NCI-H2227 (cell line): ENCODE data around the gene DEPDC7.

Source experiments
- DNase-seq: peaks from one replicate; lab custom pipeline; 2025; ENCODE audit not compliant: unreplicated experiment; lab: John Stamatoyannopoulos, UW

The DEPDC7 gene

GRCh38 chr11:33059331-33060007 lies 43.8 kb downstream of the DEPDC7 start:
- no peak for DNase-seq

- DNase-seq = no peak
Observed at GRCh38 chr11:33060271-33060670, 44.6 kb downstream of the DEPDC7 start.

GRCh38 chr11:33062137-33062536 lies 46.5 kb downstream of the DEPDC7 start:
- DNase-seq = no peak

- no peak for DNase-seq
Observed at GRCh38 chr11:33063326-33063881, 47.7 kb downstream of the DEPDC7 start.

GRCh38 chr11:33064033-33064825 lies 48.6 kb downstream of the DEPDC7 start:
- DNase-seq = no peak

- no peak for DNase-seq
Observed at GRCh38 chr11:33064866-33065265, 49.2 kb downstream of the DEPDC7 start.

- DNase-seq = peak; percentile 65
Observed at GRCh38 chr11:33065445-33066178, 49.9 kb downstream of the DEPDC7 start.

GRCh38 chr11:33067294-33067693 lies 51.6 kb downstream of the DEPDC7 start:
- no peak for DNase-seq

GRCh38 chr11:33068611-33069340 lies 53.1 kb downstream of the DEPDC7 start:
- DNase-seq = no peak

GRCh38 chr11:33072465-33072864 lies 56.8 kb downstream of the DEPDC7 start:
- no peak for DNase-seq
